Lung (tissue), 12 donors: ENCODE data around the gene TPP2. TPM values are rescaled to one million over a fixed set of nuclear protein-coding genes. Genes with fewer than 3 reads are reported as not detected.

Experiments used
- ATAC-seq: fragments of 200-7000 bp; cut with Tn5 transposase; one replicate; pipeline ENCODE4 v1.9.1; 2020; ENCODE audit warnings: moderate number of reproducible peaks; ENCODE audit not compliant: insufficient read depth, low FRiP score
- DNase-seq, 3 donors: peaks; one replicate each; pipeline ENCODE4 v3.0.0-alpha.2; 2013 to 2017
- H3K27ac ChIP-seq, 2 donors: one replicate each; pipeline ENCODE4 v1.5.1; 2013; ENCODE audit warnings: mild to moderate bottlenecking in 2 of 2, moderate library complexity in 2 of 2, control low read depth in 1 of 2, inconsistent platforms in 1 of 2, low read depth in 1 of 2, low read length in 1 of 2
- H3K27me3 ChIP-seq, 3 donors: one replicate each; pipeline ENCODE4 v1.5.1; 2013; ENCODE audit warnings: low read length in 2 of 3; ENCODE audit not compliant: control insufficient read depth in 3 of 3, insufficient read depth in 3 of 3
- H3K36me3 ChIP-seq, 4 donors: one replicate each; pipeline ENCODE4 v1.5.1; 2013; ENCODE audit warnings: low read length in 4 of 4, mild to moderate bottlenecking in 1 of 4, moderate library complexity in 1 of 4; ENCODE audit not compliant: control insufficient read depth in 4 of 4, insufficient read depth in 4 of 4
- H3K4me1 ChIP-seq, 5 donors: one replicate each; pipeline ENCODE4 v1.5.1; 2013; ENCODE audit warnings: low read length in 5 of 5, mild to moderate bottlenecking in 2 of 5, moderate library complexity in 1 of 5; ENCODE audit not compliant: control insufficient read depth in 5 of 5, insufficient read depth in 5 of 5
- H3K4me3 ChIP-seq: one replicate; pipeline ENCODE4 v1.5.1; 2013; ENCODE audit warnings: mild to moderate bottlenecking, control low read depth, moderate library complexity
- H3K9ac ChIP-seq, 2 donors: one replicate each; pipeline ENCODE4 v1.5.1; 2013; ENCODE audit warnings: low read length in 2 of 2, control low read depth in 1 of 2; ENCODE audit not compliant: insufficient read depth in 1 of 2
- H3K9me3 ChIP-seq, 4 donors: one replicate each; pipeline ENCODE4 v1.5.1; 2013; ENCODE audit warnings: low read length in 3 of 4, mild to moderate bottlenecking in 1 of 4, moderate library complexity in 1 of 4; ENCODE audit not compliant: control insufficient read depth in 4 of 4, insufficient read depth in 3 of 4
- WGBS, 2 donors: extraction: QIAGEN DNeasy Blood & Tissue Kit; methylation state at CpG; one replicate each; pipeline ENCODE4 v1.1.7; 2013; 5-methylcytosine and 5-hydroxymethylcytosine counted together
- polyA plus RNA-seq, 2 donors: library from polyadenylated mRNA; stranded (reverse); fragments of 200-250 nt; gene quantifications; one replicate each; pipeline ENCODE4 v1.2.1, GENCODE V29; 2013
- total RNA-seq, 2 donors: library from RNA; depleted of rRNA in 1 of 2; stranded (reverse); fragments of >200 nt in 1 of 2; gene quantifications; one replicate each; pipeline ENCODE4 v1.2.1, GENCODE V29; 2014 to 2021
- TF ChIP-seq, protein P1 (sequence below): IDR thresholded peaks from 2 replicates; pipeline ENCODE4 v1.5.1; 2012; ENCODE audit warnings: mild to moderate bottlenecking; ENCODE audit errors: control extremely low read depth, extremely low read depth
- donor health status: control.
- donor health status: control.
- donor health status: Bipolar disorder and iron deficiency.
- donor health status: healthy.
- donor health status: DM: yes; HTN: yes; CAD: no.

TPP2 gene
- total and polyA plus RNA-seq, 4 donors: 19.9 to 78.8 (median 29.8) TPM

DNA sequence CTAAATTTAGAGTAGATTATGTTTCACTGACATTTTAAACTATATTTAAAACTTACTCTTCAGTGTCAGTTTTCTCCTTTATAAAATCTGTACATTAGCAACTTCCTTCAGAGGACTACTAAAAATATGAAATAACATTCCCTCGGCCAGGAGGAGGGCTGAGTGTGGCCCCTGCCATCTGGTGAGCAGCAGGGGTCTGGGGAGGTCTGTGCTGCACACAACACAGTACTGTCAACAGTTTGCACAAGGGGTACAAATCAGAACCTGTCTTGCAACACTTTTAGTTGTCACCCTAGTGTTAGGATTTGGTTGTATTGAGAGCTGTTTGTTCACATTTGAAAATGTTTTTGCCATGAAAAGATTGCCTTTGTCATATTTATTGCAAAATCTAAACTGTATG is 48.9 kb downstream of the TPP2 start:
- no peak for DNase-seq
- H3K4me1 ChIP-seq: no peaks in the 10 kb centered on the region
- no peak overlapping the region for H3K27ac ChIP-seq
- TF ChIP-seq, protein P1, sequence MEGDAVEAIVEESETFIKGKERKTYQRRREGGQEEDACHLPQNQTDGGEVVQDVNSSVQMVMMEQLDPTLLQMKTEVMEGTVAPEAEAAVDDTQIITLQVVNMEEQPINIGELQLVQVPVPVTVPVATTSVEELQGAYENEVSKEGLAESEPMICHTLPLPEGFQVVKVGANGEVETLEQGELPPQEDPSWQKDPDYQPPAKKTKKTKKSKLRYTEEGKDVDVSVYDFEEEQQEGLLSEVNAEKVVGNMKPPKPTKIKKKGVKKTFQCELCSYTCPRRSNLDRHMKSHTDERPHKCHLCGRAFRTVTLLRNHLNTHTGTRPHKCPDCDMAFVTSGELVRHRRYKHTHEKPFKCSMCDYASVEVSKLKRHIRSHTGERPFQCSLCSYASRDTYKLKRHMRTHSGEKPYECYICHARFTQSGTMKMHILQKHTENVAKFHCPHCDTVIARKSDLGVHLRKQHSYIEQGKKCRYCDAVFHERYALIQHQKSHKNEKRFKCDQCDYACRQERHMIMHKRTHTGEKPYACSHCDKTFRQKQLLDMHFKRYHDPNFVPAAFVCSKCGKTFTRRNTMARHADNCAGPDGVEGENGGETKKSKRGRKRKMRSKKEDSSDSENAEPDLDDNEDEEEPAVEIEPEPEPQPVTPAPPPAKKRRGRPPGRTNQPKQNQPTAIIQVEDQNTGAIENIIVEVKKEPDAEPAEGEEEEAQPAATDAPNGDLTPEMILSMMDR: no peak
- 82 to 90% methylated on average over 1 of the region's 1 CpG for WGBS, 2 donors
- H3K9me3 ChIP-seq: no peaks in the 10 kb centered on the region
- no peaks in the 10 kb centered on the region for H3K27me3 ChIP-seq
- no peak overlapping the region for H3K4me3 ChIP-seq
- peaks cover 13 to 61% (median 27%) of the 10 kb centered on the region in 4 donors for H3K36me3 ChIP-seq
- ATAC-seq: no peak
- H3K9ac ChIP-seq: no peak overlapping the region

DNA sequence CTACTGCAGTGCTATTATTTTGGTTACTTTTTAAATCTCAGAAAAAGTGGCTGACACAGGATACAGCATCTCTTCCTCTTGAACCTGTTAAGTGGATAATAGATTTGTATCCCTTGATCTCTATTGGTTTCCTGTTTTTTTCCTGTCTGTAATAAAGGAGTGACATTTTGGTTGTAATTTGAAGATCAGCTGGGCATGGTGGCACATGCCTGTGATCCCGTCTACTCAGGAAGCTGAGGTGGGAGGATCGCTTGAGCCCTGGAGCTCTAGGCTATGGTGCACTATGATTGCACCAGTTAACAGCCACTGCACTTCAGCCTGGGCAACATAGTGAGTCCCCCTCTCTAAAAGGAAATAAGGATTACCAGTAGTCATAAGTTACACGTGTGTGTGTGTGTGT is 51.3 kb downstream of the TPP2 start:
- no peaks in the 10 kb centered on the region for H3K9me3 ChIP-seq
- 72 to 79% methylated on average over 3 of the region's 3 CpGs for WGBS, 2 donors
- H3K4me1 ChIP-seq: no peaks in the 10 kb centered on the region
- no peak overlapping the region for H3K4me3 ChIP-seq
- DNase-seq: no peak
- H3K9ac ChIP-seq: no peak overlapping the region
- ATAC-seq: no peak
- TF ChIP-seq, protein P1: no peak
- no peaks in the 10 kb centered on the region for H3K27me3 ChIP-seq
- H3K36me3 ChIP-seq: peaks cover 10 to 51% (median 26%) of the 10 kb centered on the region in 4 donors
- H3K27ac ChIP-seq: no peak overlapping the region

DNA sequence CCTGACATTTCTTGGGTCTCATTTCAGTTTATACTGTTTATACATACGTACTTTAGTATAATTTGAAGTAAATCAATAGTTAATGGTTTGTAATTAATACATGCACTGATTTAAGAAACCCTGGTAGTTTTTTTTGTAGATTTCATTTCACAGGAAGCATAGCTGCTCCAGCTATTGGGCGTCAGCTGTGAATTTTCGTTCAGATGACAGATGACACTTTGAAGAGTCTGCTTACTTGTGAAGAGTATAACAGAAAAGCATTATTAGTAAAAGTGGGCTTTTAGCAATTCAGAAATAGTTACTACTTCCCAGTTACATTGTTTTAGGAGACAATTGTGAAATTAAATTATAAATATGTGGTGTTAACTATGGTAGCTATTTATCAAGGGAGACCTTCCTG is 53.7 kb downstream of the TPP2 start:
- H3K36me3 ChIP-seq: peaks cover 0 to 38% (median 25%) of the 10 kb centered on the region in 4 donors
- no peaks in the 10 kb centered on the region for H3K9me3 ChIP-seq
- DNase-seq (no peak), ATAC-seq (no peak)
- TF ChIP-seq, protein P1: no peak
- H3K9ac ChIP-seq: no peak overlapping the region
- H3K4me3 ChIP-seq: no peak overlapping the region
- H3K27me3 ChIP-seq: no peaks in the 10 kb centered on the region
- 86 to 93% methylated on average over 3 of the region's 3 CpGs for WGBS, 2 donors
- H3K27ac ChIP-seq: no peak overlapping the region
- no peaks in the 10 kb centered on the region for H3K4me1 ChIP-seq

DNA sequence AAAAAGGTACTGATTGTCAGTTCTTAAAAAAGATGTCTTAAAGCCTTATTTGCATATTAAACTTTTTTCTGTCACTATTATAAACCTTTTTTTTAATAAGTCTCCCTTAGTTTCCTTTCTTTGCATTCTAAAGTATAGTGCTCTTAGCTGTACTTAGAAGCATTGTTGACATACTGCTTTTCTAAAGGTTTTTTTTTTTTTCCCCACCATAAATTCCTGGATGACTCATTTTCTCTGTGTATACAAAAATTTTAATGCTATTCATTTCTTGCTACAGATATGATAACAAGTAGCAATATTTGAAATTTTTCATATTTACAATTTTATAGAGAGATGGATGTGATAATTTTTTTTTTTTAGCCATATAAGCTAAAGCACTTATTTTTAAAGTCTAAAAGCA is 54.6 kb downstream of the TPP2 start:
- H3K9me3 ChIP-seq: no peaks in the 10 kb centered on the region
- H3K9ac ChIP-seq: no peak overlapping the region
- ATAC-seq (no peak), DNase-seq (no peak)
- TF ChIP-seq, protein P1: no peak
- H3K4me1 ChIP-seq: no peaks in the 10 kb centered on the region
- H3K27me3 ChIP-seq: no peaks in the 10 kb centered on the region
- H3K4me3 ChIP-seq: no peak overlapping the region
- H3K36me3 ChIP-seq: peaks cover 0 to 37% (median 21%) of the 10 kb centered on the region in 4 donors
- H3K27ac ChIP-seq: no peak overlapping the region
